ENCODE measurements around the gene SLC35F4.

GRCh38 chr14:57526942-57527341 lies 338.9 kb downstream of the SLC35F4 start:
- TF ChIP-seq CTCF (conservative IDR thresholded peaks at IDR 0.05; ENCODE audit: low read length) (0 out of 2 replicates have a peak, but pooled peaks have one; percentile 25), EZH2phosphoT487 (IDR thresholded peaks at IDR 0.05; ENCODE audit: borderline replicate concordance) (no peak)
